HEK293 (cell line): Measurements from ENCODE around the gene WFDC1.

Source experiments
- CTCF ChIA-PET: fragments of 350-600 bp; formaldehyde crosslinking; extraction: SDS; loops from one replicate; lab custom pipeline; 2021; ENCODE audit warnings: antibody characterized with exemption; lab: Yijun Ruan, JAX
- POLR2A ChIA-PET: fragments of 300-600 bp; formaldehyde crosslinking; extraction: SDS; loops from one replicate; lab custom pipeline; 2020; ENCODE audit warnings: antibody characterized with exemption, inconsistent platforms; lab: Yijun Ruan, JAX
- H3K27ac ChIP-seq: fragments of 200-500 bp; sonication (Bioruptor generic); 2 replicates; pipeline ENCODE4 v1.5.1; 2014; ENCODE audit warnings: low read depth, low read length, control low read depth, inconsistent platforms; ENCODE audit errors: extremely low read depth
- H3K36me3 ChIP-seq, 2 experiments: fragments of 200-500 bp in 1 of 2; sonication (Bioruptor generic) in 1 of 2; 1 replicate in 1 of 2; 2 replicates in 1 of 2; pipeline ENCODE4 v1.5.1; 2014 to 2017; ENCODE audit warnings: inconsistent platforms in 2 of 2, low read length in 2 of 2; ENCODE audit not compliant: control insufficient read depth in 2 of 2, insufficient read depth in 1 of 2
- H3K4me1 ChIP-seq: fragments of 200-500 bp; sonication (Bioruptor generic); 2 replicates; pipeline ENCODE4 v1.5.1; 2014; ENCODE audit warnings: mild to moderate bottlenecking, low read length, inconsistent platforms; ENCODE audit not compliant: control insufficient read depth, insufficient read depth
- H3K4me3 ChIP-seq: 2 replicates; pipeline ENCODE4 v1.5.1; 2011; ENCODE audit warnings: low read depth, mild to moderate bottlenecking, control low read depth, low read length, moderate library complexity
- H3K9me3 ChIP-seq: fragments of 200-500 bp; sonication (Bioruptor generic); 2 replicates; pipeline ENCODE4 v1.5.1; 2014; ENCODE audit warnings: low read depth, low read length, inconsistent platforms; ENCODE audit not compliant: control insufficient read depth, insufficient read depth
- HOXA7 ChIP-seq: sonication (generic); formaldehyde crosslinking; IDR thresholded peaks from 2 replicates; pipeline ENCODE4 v1.8.1; 2022; ENCODE audit warnings: missing genetic modification reagents, borderline replicate concordance
- SP2 ChIP-seq: fragments of 450-650 bp; formaldehyde crosslinking; IDR thresholded peaks from 2 replicates; pipeline ENCODE4 v1.5.1; 2016; ENCODE audit warnings: missing biosample characterization, missing genetic modification characterization
- TSHZ1 ChIP-seq: fragments of 450-650 bp; formaldehyde crosslinking; IDR thresholded peaks from 2 replicates; pipeline ENCODE4 v1.5.1; 2016; ENCODE audit warnings: missing biosample characterization, missing genetic modification characterization, borderline replicate concordance
- ZFHX2 ChIP-seq: fragments of 450-650 bp; formaldehyde crosslinking; conservative IDR thresholded peaks from 2 replicates; pipeline ENCODE4 v1.5.1; 2016; ENCODE audit warnings: missing biosample characterization, missing genetic modification characterization
- ZFP37 ChIP-seq: fragments of 450-650 bp; formaldehyde crosslinking; IDR thresholded peaks from 2 replicates; pipeline ENCODE4 v1.5.1; 2016; ENCODE audit warnings: missing biosample characterization, missing genetic modification characterization
- ZNF114 ChIP-seq: fragments of 450-650 bp; formaldehyde crosslinking; IDR thresholded peaks from 2 replicates; pipeline ENCODE4 v1.5.0; 2017; ENCODE audit warnings: missing biosample characterization, missing genetic modification characterization
- ZNF335 ChIP-seq: fragments of 450-650 bp; formaldehyde crosslinking; conservative IDR thresholded peaks from 2 replicates; pipeline ENCODE4 v1.5.1; 2016; ENCODE audit warnings: missing biosample characterization, missing genetic modification characterization
- ZNF701 ChIP-seq: fragments of 450-650 bp; formaldehyde crosslinking; IDR thresholded peaks from 2 replicates; pipeline ENCODE4 v1.5.1; 2016; ENCODE audit warnings: missing biosample characterization, missing genetic modification characterization
- ZNF76 ChIP-seq: fragments of 450-650 bp; formaldehyde crosslinking; IDR thresholded peaks from 2 replicates; pipeline ENCODE4; 2016; ENCODE audit warnings: low read depth, missing biosample characterization, missing genetic modification characterization, borderline replicate concordance
- ZNF837 ChIP-seq: fragments of 450-650 bp; formaldehyde crosslinking; IDR thresholded peaks from 2 replicates; pipeline ENCODE4 v1.5.1; 2016; ENCODE audit warnings: missing biosample characterization, missing genetic modification characterization
- ZXDB ChIP-seq: fragments of 450-650 bp; formaldehyde crosslinking; IDR thresholded peaks from 2 replicates; pipeline ENCODE4 v1.5.1; 2016; ENCODE audit warnings: missing biosample characterization, missing genetic modification characterization

The WFDC1 gene

GRCh38 chr16:84278968-84279367 is 15.7 kb upstream of the WFDC1 start:
- POLR2A ChIA-PET: no interaction called here
- Histone ChIP-seq H3K27ac (no peak overlapping the region), H3K4me1 (no peaks in the 10 kb centered on the region), H3K9me3 (no peaks in the 10 kb centered on the region), H3K36me3 (no peaks in the 10 kb centered on the region), H3K4me3 (no peak overlapping the region)
- CTCF ChIA-PET: interaction anchor here (0.6 to 0.7 kb wide), 2 partner anchors 320 to 690 kb away, joined by 3 read pairs; no protein-coding TSS in a partner anchor
- no peak for TF ChIP-seq ZNF701 (tag by site-specific recombination)

GRCh38 chr16:84279881-84280280 is 14.8 kb upstream of the WFDC1 start:
- POLR2A ChIA-PET: no interaction called here
- 0 out of 2 replicates have a peak, but pooled peaks have one; percentile 6 for TF ChIP-seq ZFHX2 (tag by site-specific recombination)
- no peak for TF ChIP-seq HOXA7 (CRISPR knock-in tag)
- CTCF ChIA-PET: interaction anchor here (0.9 to 1.8 kb wide), 4 partner anchors 29 to 227 kb away, joined by 3 to 8 read pairs (median 5); no protein-coding TSS in a partner anchor
- no peak overlapping the region for H3K4me3 ChIP-seq
- H3K4me1 ChIP-seq: no peaks in the 10 kb centered on the region
- no peak overlapping the region for H3K27ac ChIP-seq
- no peaks in the 10 kb centered on the region for H3K36me3 ChIP-seq
- H3K9me3 ChIP-seq: no peaks in the 10 kb centered on the region

GRCh38 chr16:84281074-84281473 is 13.6 kb upstream of the WFDC1 start:
- ChIA-PET CTCF (interaction anchor here (1.7 to 1.8 kb wide), 2 partner anchors 202 to 225 kb away, joined by 5 to 8 read pairs; no protein-coding TSS in a partner anchor), POLR2A (no interaction called here)
- Histone ChIP-seq H3K27ac (no peak overlapping the region), H3K4me3 (no peak overlapping the region), H3K4me1 (no peaks in the 10 kb centered on the region), H3K36me3 (no peaks in the 10 kb centered on the region), H3K9me3 (no peaks in the 10 kb centered on the region)
- TF ChIP-seq ZFP37 (tag by site-specific recombination): no peak
- TF ChIP-seq TSHZ1: no peak
- peak; percentile 39 for TF ChIP-seq SP2
- peak; percentile 25; the same call in 1 of the 2 replicates for TF ChIP-seq ZNF76 (tag by site-specific recombination)

- Histone ChIP-seq H3K36me3 (no peaks in the 10 kb centered on the region), H3K4me1 (no peaks in the 10 kb centered on the region), H3K4me3 (no peak overlapping the region), H3K27ac (no peak overlapping the region), H3K9me3 (no peaks in the 10 kb centered on the region)
- ChIA-PET POLR2A (no interaction called here), CTCF (interaction anchor here (0.8 kb wide), 1 partner anchor 326 kb away, joined by 3 read pairs; no protein-coding TSS in a partner anchor)
- TF ChIP-seq ZNF335 (no peak), ZNF837 (tag by site-specific recombination) (no peak), ZXDB (tag by site-specific recombination) (no peak), ZNF114 (tag by site-specific recombination) (no peak)
These were observed 12.1 kb upstream of the WFDC1 start for GRCh38 chr16:84282533-84282932.
